Astrocyte of the spinal cord (primary cell): ENCODE data around the gene SH3BP2.

Source experiments
- DNase-seq: peaks from one replicate; pipeline ENCODE4 v3.0.0; 2011; ENCODE audit warnings: low read depth, low spot score
- H3K4me3 ChIP-seq: 2 replicates; pipeline ENCODE4 v1.5.1; 2011; ENCODE audit warnings: low read depth, mild to moderate bottlenecking, low read length, moderate library complexity
- CTCF ChIP-seq: IDR thresholded peaks from 2 replicates; pipeline ENCODE4 v1.5.1; 2012; ENCODE audit warnings: low read depth, mild to moderate bottlenecking, low read length, inconsistent platforms
- in situ Hi-C: cut with HindIII; loops from 2 replicates; pipeline ENCODE4 v1.10.0; 2017; ENCODE audit warnings: low sequenced_read_pairs

SH3BP2 gene

DNA sequence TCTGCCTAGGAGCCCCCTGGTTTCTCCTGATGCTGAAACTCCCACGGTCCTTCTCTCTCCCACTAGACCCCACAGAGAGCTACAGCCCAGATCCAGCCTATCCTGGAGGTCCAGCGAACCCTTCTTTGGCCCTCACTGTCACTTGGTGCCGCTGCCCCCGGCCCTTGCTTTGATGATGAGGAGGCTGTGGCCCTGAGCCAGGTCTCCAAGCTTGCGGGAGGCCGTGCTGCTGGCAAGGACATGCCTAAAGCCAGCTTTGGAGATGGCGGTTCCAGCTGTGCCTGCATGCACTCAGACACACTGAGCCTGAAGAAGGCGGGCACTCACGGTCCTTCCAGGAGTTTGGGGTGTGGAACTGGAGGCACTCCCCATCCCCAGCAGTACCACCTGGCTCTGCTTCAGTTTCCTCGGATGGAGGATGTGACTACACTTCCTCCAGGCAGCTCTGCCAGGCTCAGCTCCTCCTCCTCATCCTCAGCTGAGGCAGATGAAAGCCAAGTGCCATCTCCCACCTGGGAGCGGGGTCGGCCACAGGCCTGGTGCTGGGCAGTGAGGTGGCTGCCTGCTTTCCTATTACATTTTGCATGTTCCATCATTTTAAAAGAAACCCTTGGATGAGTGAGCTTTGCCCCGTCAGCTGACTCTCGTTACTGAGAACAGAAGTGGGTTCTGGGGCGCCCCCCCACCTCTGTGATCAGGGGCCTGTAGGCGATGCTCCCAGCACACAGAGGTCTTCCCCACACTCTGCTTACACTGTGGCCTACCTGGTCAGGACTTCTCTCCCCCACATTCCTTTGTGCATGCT lies 45.8 kb upstream of the SH3BP2 start:
- TF ChIP-seq CTCF, result no peak
- in situ Hi-C loops, result no loop called here
- no peak for DNase-seq
- H3K4me3 ChIP-seq, result no peak overlapping the region

- no peak overlapping the region for H3K4me3 ChIP-seq
- no peak for TF ChIP-seq CTCF
- no peak for DNase-seq
- in situ Hi-C loops, result no loop called here
Observed at GRCh38 chr4:2750719-2751605, 41.9 kb upstream of the SH3BP2 start.

GRCh38 chr4:2753436-2753835 lies 39.4 kb upstream of the SH3BP2 start:
- in situ Hi-C loops, result no loop called here
- DNase-seq, result no peak
- no peak for TF ChIP-seq CTCF
- H3K4me3 ChIP-seq, result no peak overlapping the region

- no peak for TF ChIP-seq CTCF
- peak overlapping the region; percentile 83 for H3K4me3 ChIP-seq
- in situ Hi-C loops, result no loop called here
- no peak for DNase-seq
Observed at GRCh38 chr4:2754848-2755819, 37.8 kb upstream of the SH3BP2 start.

- DNase-seq, result peak; percentile 67
- TF ChIP-seq CTCF, result no peak
- in situ Hi-C loops, result no loop called here
- H3K4me3 ChIP-seq, result peak within 1 kb of the TSS; percentile 83
Observed at GRCh38 chr4:2755821-2756690, 36.8 kb upstream of the SH3BP2 start, which contains the start of gene TNIP2. Gene TNIP2 (minus strand): TSS chr4:2756336. CDS start chr4:2756289, 47 bp downstream.
